K562 (cell line): Measurements from ENCODE around the gene ITGAL. TPM values are rescaled to one million over a fixed set of nuclear protein-coding genes. Genes with fewer than 3 reads are reported as not detected.

ENCODE experiments used
- CREB5 ChIP-seq: fragments of 250-450 bp; sonication (Bioruptor Pico); IDR thresholded peaks from 2 replicates; pipeline ENCODE4 v1.5.0; 2020; ENCODE audit warnings: mild to moderate bottlenecking
- GTF2A2 ChIP-seq: IDR thresholded peaks from 2 replicates; pipeline ENCODE4 v1.6.1; 2016; ENCODE audit warnings: mild to moderate bottlenecking, missing genetic modification characterization, missing compliant biosample characterization
- KHSRP ChIP-seq: fragments of 450-650 bp; IDR thresholded peaks from 2 replicates; pipeline ENCODE4 v1.6.1; 2017
- KLF1 ChIP-seq: fragments of 450-650 bp; IDR thresholded peaks from 2 replicates; pipeline ENCODE4 v1.6.1; 2016; ENCODE audit warnings: missing genetic modification characterization, missing compliant biosample characterization
- MTF1 ChIP-seq: fragments of 250-450 bp; sonication (Bioruptor Pico); IDR thresholded peaks from 2 replicates; pipeline ENCODE4 v1.9.0; 2021; ENCODE audit warnings: moderate library complexity, mild to moderate bottlenecking, inconsistent platforms, borderline replicate concordance
- PHF20 ChIP-seq: fragments of 450-650 bp; IDR thresholded peaks from 2 replicates; pipeline ENCODE4 v1.6.1; 2018; ENCODE audit not compliant: partially characterized antibody
- PKNOX1 ChIP-seq: fragments of 450-650 bp; IDR thresholded peaks from 2 replicates; pipeline ENCODE4 v1.6.1; 2016
- SMAD4 ChIP-seq: fragments of 250-450 bp; sonication (Bioruptor Pico); conservative IDR thresholded peaks from 2 replicates; pipeline ENCODE4 v1.8.0; 2021; ENCODE audit warnings: inconsistent platforms, mild to moderate bottlenecking, moderate library complexity
- SOX6 ChIP-seq: fragments of 450-650 bp; IDR thresholded peaks from 2 replicates; pipeline ENCODE4 v1.6.1; 2014; ENCODE audit warnings: mild to moderate bottlenecking
- STAT6 ChIP-seq: sonication (generic); formaldehyde crosslinking; IDR thresholded peaks from 2 replicates; pipeline ENCODE4 v1.8.1; 2023; ENCODE audit warnings: mild to moderate bottlenecking, missing genetic modification reagents
- TFAP4 ChIP-seq: sonication (generic); formaldehyde crosslinking; IDR thresholded peaks from 2 replicates; pipeline ENCODE4 v1.8.0; 2022; ENCODE audit warnings: missing genetic modification reagents, mild to moderate bottlenecking, moderate library complexity, borderline replicate concordance
- ZNF717 ChIP-seq: fragments of 250-450 bp; sonication (Bioruptor Pico); IDR thresholded peaks from 2 replicates; pipeline ENCODE4 v1.5.0; 2021
- polyA plus RNA-seq, 8 experiments: library from polyadenylated mRNA; depleted of rRNA in 4 of 8; stranded (reverse) in 5 of 8; unstranded in 3 of 8; fragments of >200 nt; fragmentation: Nextera tagmentation in 2 of 8; fragmentation: Illumina TruSeq in 1 of 8; extraction: Ambion mirVana in 2 of 8; extraction: Trizol in 1 of 8; gene quantifications; 2 replicates each; pipeline versions ENCODE4 v1.2.1 to v1.2.3, GENCODE V29; 2011 to 2014; ENCODE audit warnings: inconsistent platforms in 1 of 8, missing spikeins in 1 of 8
- total RNA-seq, 7 experiments: library from RNA; depleted of rRNA in 6 of 7; stranded (reverse); fragments of >200 nt in 6 of 7; fragmentation: Illumina TruSeq in 2 of 7; extraction: Trizol in 2 of 7; gene quantifications; 2 replicates each; pipeline versions ENCODE4 v1.2.1 to v1.2.3, GENCODE V29; 2011 to 2021; ENCODE audit warnings: low replicate concordance in 1 of 7
- TF ChIP-seq, protein P1 (sequence below), 2 experiments: fragments of 450-650 bp; formaldehyde crosslinking in 1 of 2; IDR thresholded peaks; 2 replicates each; pipeline versions ENCODE4 v1.4.0 to v1.6.1; 2014 to 2020; ENCODE audit warnings: mild to moderate bottlenecking in 2 of 2, borderline replicate concordance in 1 of 2, low read depth in 1 of 2

Gene ITGAL
- total and polyA plus RNA-seq, 9 of the 15 experiments (the other 6 are each of a cell fraction or from before 2014, with no cell fraction given): 0.01 to 0.53 TPM; not detected in 7

DNA sequence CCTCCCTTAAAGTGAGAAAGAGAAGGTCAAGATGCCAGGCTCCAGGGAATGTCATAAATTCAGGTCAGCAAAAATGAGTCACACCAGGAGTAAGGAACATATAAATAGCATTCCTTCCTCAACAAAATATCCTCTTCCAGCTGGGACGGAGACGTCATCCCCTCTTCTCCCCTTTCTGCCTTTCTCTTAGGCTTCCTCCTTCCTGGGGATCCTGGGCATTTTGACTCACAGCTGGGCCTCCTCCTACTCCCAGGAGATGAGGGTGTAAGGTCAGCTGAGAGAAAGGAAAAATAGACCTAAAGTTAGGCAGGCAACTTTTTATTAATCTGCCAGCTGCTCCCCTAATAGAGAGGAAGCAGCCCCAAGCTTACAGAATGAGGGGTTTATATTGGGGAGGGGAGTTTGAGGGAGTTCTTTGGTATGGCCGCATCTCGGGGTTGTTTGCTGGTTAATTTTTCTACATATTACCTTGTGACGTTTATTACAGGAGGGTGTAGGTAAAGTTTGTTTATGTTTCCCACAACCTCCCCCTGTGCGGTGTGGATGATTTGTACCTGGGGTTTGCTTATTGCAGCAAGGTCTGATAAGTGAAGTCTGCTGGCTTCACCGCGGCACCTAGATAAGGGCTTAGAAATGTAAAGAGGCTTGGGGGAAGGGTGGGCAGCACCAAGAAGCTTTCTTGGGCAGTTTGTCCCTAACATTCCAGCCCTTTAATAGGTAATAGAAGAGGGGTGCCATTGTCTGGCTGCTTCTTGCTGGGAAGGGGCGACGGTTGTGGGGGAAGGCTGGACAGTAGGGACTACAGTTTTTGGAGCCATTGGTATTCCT lies 69.2 kb downstream of the ITGAL start (continued):
- TF ChIP-seq ZNF717 (CRISPR knock-in tag) (no peak), GTF2A2 (tag) (no peak), SOX6 (peak; percentile 42; the same call in 1 of the 2 replicates), CREB5 (CRISPR knock-in tag) (no peak), KHSRP (no peak), MTF1 (no peak), KLF1 (tag) (no peak), PHF20 (no peak), SMAD4 (CRISPR knock-in tag) (peak; percentile 22; the same call in 1 of the 2 replicates), STAT6 (CRISPR knock-in tag) (no peak), PKNOX1 (no peak), TFAP4 (no peak)
- TF ChIP-seq, protein P1, sequence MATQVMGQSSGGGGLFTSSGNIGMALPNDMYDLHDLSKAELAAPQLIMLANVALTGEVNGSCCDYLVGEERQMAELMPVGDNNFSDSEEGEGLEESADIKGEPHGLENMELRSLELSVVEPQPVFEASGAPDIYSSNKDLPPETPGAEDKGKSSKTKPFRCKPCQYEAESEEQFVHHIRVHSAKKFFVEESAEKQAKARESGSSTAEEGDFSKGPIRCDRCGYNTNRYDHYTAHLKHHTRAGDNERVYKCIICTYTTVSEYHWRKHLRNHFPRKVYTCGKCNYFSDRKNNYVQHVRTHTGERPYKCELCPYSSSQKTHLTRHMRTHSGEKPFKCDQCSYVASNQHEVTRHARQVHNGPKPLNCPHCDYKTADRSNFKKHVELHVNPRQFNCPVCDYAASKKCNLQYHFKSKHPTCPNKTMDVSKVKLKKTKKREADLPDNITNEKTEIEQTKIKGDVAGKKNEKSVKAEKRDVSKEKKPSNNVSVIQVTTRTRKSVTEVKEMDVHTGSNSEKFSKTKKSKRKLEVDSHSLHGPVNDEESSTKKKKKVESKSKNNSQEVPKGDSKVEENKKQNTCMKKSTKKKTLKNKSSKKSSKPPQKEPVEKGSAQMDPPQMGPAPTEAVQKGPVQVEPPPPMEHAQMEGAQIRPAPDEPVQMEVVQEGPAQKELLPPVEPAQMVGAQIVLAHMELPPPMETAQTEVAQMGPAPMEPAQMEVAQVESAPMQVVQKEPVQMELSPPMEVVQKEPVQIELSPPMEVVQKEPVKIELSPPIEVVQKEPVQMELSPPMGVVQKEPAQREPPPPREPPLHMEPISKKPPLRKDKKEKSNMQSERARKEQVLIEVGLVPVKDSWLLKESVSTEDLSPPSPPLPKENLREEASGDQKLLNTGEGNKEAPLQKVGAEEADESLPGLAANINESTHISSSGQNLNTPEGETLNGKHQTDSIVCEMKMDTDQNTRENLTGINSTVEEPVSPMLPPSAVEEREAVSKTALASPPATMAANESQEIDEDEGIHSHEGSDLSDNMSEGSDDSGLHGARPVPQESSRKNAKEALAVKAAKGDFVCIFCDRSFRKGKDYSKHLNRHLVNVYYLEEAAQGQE (IDR thresholded peaks at IDR 0.05; ENCODE audit: borderline replicate concordance): no peak
- TF ChIP-seq, protein P1 (CRISPR knock-in tag; IDR thresholded peaks at IDR 0.05; ENCODE audit: low read depth): no peak
